Neural progenitor cell (in vitro differentiated cells): ENCODE results near the gene CAPG.

Source experiments
- CTCF ChIP-seq: fragments of 200-600 bp; sonication (generic); IDR thresholded peaks from 2 replicates; pipeline ENCODE4 v1.5.1; 2017; ENCODE audit warnings: antibody characterized with exemption, mild to moderate bottlenecking
- EZH2 ChIP-seq: fragments of 200-600 bp; sonication (generic); IDR thresholded peaks from 2 replicates; pipeline ENCODE4 v1.6.1; 2017; ENCODE audit warnings: antibody characterized with exemption, mild to moderate bottlenecking, moderate library complexity
- EZH2phosphoT487 ChIP-seq: fragments of 200-600 bp; sonication (generic); IDR thresholded peaks from 2 replicates; pipeline ENCODE4 v1.6.1; 2017; ENCODE audit warnings: antibody characterized with exemption

- no peak for TF ChIP-seq CTCF
- no peak for TF ChIP-seq EZH2
- no peak for TF ChIP-seq EZH2phosphoT487
These were observed 14.2 kb downstream of the CAPG start for GRCh38 chr2:85395912-85396475.
